ENCODE data around the gene CCKAR. TPM values are rescaled to one million over a fixed set of nuclear protein-coding genes. Genes with fewer than 3 reads are reported as not detected.

The CCKAR gene
- total and polyA plus RNA-seq, 8 donors: 0.12 to 0.16 (median 0.15) TPM; not detected in 3

DNA sequence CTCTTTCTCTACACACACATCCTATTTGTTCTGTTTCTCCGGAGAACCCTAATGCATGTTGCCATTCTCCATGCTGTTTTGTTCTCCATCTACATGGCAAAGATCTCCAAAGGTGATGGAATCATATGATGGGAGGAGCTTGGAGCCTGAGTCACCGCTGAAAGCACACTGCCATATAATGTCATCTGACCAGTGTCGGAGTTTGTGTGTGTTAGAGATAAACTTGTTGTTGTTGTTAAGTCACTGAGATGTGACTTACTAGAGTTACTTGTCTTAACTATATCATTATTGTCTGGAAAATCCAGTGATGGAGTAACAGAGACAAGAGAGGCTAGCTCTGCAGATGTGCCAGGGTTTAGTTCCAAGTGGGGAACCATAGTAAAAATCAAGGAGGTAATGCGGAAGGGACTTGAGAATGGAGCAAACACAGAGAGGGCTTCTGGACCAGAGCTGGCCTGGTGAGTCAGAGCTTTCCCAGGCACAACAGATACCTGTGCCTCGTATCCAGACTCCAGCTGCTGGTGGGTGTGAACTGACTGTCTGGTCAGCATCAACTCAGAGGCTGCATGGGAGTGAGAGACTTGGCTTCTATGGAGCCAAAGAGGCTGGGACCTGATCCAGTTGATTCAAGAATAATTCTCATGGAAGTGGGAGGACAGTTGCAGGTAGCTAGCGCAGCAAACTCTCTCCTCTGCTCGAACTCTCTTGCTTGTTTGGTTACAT, 30.6 kb upstream of the CCKAR start:
- intact Hi-C loops (cut with DNase I): no loop called here

DNA sequence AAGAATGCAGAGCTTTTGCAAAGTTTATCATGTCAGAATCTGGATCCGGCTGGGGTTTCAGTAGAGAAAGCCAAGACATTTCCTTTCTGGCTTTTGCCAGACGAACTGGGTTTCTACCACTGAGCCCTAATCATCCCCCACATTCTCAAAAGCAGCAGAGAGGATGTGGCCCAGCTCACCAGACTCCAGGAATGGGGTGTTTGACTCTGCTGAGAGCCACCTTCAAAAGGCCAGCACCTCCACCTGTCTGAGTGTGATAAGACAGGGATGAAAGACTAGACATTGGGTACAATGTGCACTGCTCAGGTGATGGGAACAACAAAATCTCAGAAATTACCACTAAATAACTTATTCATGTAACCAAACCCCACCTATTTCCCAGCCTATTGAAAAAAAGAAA, 25.7 kb upstream of the CCKAR start:
- ATAC-seq (no peak), DNase-seq (no peak), FAIRE-seq (no peak)
- Histone ChIP-seq H3K9me3 (no peaks in the 10 kb centered on the region), H3K4me3 (no peak overlapping the region), H3K27me3 (no peaks in the 10 kb centered on the region), H3K27ac (no peak overlapping the region), H3K4me1 (no peaks in the 10 kb centered on the region), H3K36me3 (no peaks in the 10 kb centered on the region)
- TF ChIP-seq, protein P1, sequence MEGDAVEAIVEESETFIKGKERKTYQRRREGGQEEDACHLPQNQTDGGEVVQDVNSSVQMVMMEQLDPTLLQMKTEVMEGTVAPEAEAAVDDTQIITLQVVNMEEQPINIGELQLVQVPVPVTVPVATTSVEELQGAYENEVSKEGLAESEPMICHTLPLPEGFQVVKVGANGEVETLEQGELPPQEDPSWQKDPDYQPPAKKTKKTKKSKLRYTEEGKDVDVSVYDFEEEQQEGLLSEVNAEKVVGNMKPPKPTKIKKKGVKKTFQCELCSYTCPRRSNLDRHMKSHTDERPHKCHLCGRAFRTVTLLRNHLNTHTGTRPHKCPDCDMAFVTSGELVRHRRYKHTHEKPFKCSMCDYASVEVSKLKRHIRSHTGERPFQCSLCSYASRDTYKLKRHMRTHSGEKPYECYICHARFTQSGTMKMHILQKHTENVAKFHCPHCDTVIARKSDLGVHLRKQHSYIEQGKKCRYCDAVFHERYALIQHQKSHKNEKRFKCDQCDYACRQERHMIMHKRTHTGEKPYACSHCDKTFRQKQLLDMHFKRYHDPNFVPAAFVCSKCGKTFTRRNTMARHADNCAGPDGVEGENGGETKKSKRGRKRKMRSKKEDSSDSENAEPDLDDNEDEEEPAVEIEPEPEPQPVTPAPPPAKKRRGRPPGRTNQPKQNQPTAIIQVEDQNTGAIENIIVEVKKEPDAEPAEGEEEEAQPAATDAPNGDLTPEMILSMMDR (IDR thresholded peaks at IDR 0.05): no peak
- WGBS, 2 donors: 83 to 93% methylated on average over 2 of the region's 2 CpGs
- intact Hi-C loops (cut with DNase I): no loop called here

More for the DNA sequence above, 30.6 kb upstream of the CCKAR start:
- ATAC-seq (no peak), FAIRE-seq (no peak), DNase-seq (no peak)
- 84 to 94% methylated on average over 7 of the region's 7 CpGs for WGBS, 2 donors
- Histone ChIP-seq H3K27me3 (no peaks in the 10 kb centered on the region), H3K4me1 (no peaks in the 10 kb centered on the region), H3K4me3 (no peak overlapping the region), H3K27ac (no peak overlapping the region), H3K9me3 (no peaks in the 10 kb centered on the region), H3K36me3 (no peaks in the 10 kb centered on the region)
- TF ChIP-seq, protein P1 (IDR thresholded peaks at IDR 0.05): no peak

DNA sequence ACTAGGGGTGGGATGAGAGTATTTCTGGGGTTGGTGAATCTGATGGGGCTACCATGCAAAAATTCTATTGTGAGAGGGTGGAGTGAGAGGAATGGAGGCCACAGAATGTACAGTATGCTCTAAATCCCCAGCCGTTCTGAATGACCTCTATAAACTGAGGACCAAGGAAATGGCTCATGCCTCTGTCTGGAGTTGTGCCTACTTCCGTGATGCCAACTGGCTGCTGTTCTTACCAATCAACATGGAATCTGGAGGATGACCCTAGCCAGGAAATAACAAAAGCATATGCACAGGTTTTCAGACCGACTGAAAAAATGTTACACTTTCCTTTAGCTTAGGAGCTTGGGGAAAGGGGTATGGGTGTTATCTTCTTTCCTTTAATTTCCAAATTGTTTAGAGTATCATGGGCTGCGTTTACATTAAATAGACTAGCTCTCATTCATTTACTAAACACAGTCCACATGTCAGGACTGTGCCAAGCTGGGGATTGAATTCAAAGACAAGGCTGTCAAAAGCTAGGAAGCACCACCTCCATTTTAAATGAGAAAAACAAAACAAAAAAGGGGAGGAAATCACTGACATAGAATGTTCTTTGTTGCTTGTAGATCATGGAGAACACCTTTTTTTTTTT, 20.2 kb upstream of the CCKAR start:
- intact Hi-C loops (cut with DNase I): no loop called here
- no peaks in the 10 kb centered on the region for H3K36me3 ChIP-seq
- DNase-seq: no peak
- TF ChIP-seq, protein P1 (IDR thresholded peaks at IDR 0.05): no peak
- ATAC-seq: no peak
- H3K4me1 ChIP-seq: no peaks in the 10 kb centered on the region
- no peaks in the 10 kb centered on the region for H3K9me3 ChIP-seq
- H3K27me3 ChIP-seq: no peaks in the 10 kb centered on the region
- H3K27ac ChIP-seq: no peak overlapping the region
- WGBS, 2 donors: 59 to 61% methylated on average over 4 of the region's 4 CpGs
- no peak overlapping the region for H3K4me3 ChIP-seq
- no peak for FAIRE-seq

DNA sequence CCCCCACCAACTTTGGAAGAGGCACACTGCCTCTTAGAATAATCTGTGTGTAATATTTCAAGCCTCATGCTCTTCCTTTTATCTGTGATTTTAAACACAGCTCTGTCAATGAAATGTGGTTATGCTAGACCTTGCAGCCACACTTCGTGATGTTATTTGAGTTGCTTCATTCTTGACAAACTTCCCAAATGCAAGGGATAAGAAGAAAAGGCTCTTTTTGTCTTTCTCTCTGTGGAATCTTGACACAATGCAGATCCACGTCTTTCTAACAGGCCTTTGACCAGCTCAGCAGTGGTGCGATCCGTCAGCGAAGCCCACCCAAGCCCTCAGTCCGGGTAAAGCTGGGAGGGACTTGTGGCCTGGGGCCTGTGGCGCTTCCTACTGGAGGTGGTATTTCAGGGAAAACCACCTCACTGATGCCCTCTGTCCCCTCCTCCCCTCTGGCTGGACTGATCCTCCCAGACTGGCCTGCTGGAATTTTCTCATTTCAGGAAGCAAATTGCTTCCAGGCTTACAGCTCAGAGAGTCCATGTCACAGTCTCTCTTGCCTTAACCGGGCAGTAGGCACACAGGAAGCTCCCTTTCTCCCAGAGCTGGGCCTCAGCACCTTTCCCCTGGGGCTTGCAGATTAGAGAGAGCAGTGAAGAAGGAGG, 19.5 kb upstream of the CCKAR start:
- ATAC-seq (no peak), FAIRE-seq (no peak), DNase-seq (no peak)
- H3K4me1 ChIP-seq: no peaks in the 10 kb centered on the region
- no peaks in the 10 kb centered on the region for H3K36me3 ChIP-seq
- TF ChIP-seq, protein P1 (IDR thresholded peaks at IDR 0.05): no peak
- H3K9me3 ChIP-seq: no peaks in the 10 kb centered on the region
- WGBS, 2 donors: 72 to 84% methylated on average over 8 of the region's 8 CpGs
- H3K27ac ChIP-seq: no peak overlapping the region
- no peaks in the 10 kb centered on the region for H3K27me3 ChIP-seq
- H3K4me3 ChIP-seq: no peak overlapping the region
- intact Hi-C loops (cut with DNase I): no loop called here

Data from pancreas (tissue), 10 donors.